Neutrophil (primary cell): Measurements from ENCODE around the gene CHIC2.

Experiments used
- H3K27ac ChIP-seq: fragments of 200-600 bp; sonication (generic); 2 replicates; pipeline ENCODE4 v1.5.1; 2016; ENCODE audit warnings: mild to moderate bottlenecking, moderate library complexity
- H3K27me3 ChIP-seq: fragments of 200-600 bp; sonication (generic); 2 replicates; pipeline ENCODE4 v1.6.0; 2016; ENCODE audit warnings: mild to moderate bottlenecking
- H3K36me3 ChIP-seq: fragments of 200-600 bp; sonication (generic); 2 replicates; pipeline ENCODE4 v1.5.1; 2017
- H3K4me1 ChIP-seq, 2 experiments: fragments of 200-600 bp in 1 of 2; sonication (generic) in 1 of 2; 1 replicate in 1 of 2; 2 replicates in 1 of 2; pipeline versions ENCODE4 v1.5.1 to v1.6.1; 2013 to 2016; ENCODE audit warnings: low read depth in 1 of 2, low read length in 1 of 2, mild to moderate bottlenecking in 1 of 2, moderate library complexity in 1 of 2; ENCODE audit not compliant: control insufficient read depth in 1 of 2, insufficient read depth in 1 of 2
- H3K4me3 ChIP-seq, 2 experiments: fragments of 200-600 bp in 1 of 2; sonication (generic) in 1 of 2; 1 replicate in 1 of 2; 2 replicates in 1 of 2; pipeline ENCODE4 v1.5.1; 2013 to 2016; ENCODE audit warnings: low read depth in 1 of 2, low read length in 1 of 2, mild to moderate bottlenecking in 1 of 2, moderate library complexity in 1 of 2
- H3K9me3 ChIP-seq: fragments of 200-600 bp; sonication (generic); 2 replicates; pipeline ENCODE4 v1.5.1; 2016
- CTCF ChIP-seq: fragments of 200-600 bp; sonication (generic); IDR thresholded peaks from 2 replicates; pipeline ENCODE4 v1.5.1; 2016; ENCODE audit warnings: antibody characterized with exemption

CHIC2 gene

DNA sequence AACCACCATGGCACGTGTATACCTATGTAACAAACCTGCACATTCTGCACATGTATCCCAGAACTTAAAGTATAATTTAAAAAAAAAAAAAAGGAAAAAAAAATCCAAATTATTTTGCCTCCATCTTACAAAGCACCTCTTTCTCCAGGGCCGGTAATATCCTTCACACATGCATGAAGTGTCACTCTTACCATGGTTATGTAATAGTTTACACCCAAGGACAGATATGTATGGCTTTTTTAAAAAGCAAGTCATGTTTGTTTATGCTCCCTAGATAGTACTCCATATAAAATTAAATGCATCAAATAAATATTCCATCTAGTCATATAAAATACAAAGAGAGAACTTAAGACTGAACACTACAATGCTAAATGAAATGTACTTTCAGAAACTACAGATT lies 22.5 kb downstream of the CHIC2 start:
- H3K9me3 ChIP-seq = no peaks in the 10 kb centered on the region
- no peak overlapping the region for H3K4me3 ChIP-seq
- H3K27ac ChIP-seq = peak overlapping the region; percentile 2
- no peaks in the 10 kb centered on the region for H3K4me1 ChIP-seq
- H3K27me3 ChIP-seq = no peaks in the 10 kb centered on the region
- H3K36me3 ChIP-seq = peaks cover 17% of the 10 kb centered on the region
- TF ChIP-seq CTCF = no peak

DNA sequence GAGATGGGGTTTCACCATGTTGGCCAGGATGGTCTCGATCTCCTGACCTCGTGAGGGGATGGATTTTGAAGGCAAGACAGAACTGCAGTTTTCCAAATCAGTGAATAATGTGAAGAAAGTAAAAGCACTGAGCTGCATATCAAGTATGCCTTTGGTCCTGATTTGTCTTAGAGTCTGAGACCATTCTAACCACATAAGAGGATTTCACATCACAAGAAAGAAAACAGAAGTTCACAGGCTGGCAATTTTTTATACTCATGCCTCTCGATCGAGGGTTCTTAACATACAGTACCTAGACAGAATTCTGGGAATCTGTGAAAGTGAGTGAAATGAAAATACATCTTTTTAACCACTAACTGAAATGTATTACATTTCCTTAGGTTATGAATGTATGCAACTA lies 23.3 kb downstream of the CHIC2 start:
- Histone ChIP-seq H3K9me3 (no peaks in the 10 kb centered on the region), H3K27me3 (no peaks in the 10 kb centered on the region), H3K4me3 (no peak overlapping the region), H3K36me3 (peaks cover 20% of the 10 kb centered on the region), H3K27ac (no peak overlapping the region), H3K4me1 (no peaks in the 10 kb centered on the region)
- TF ChIP-seq CTCF = no peak

- no peaks in the 10 kb centered on the region for H3K27me3 ChIP-seq
- no peak for TF ChIP-seq CTCF
- H3K9me3 ChIP-seq = no peaks in the 10 kb centered on the region
- H3K36me3 ChIP-seq = peaks cover 27% of the 10 kb centered on the region
- H3K27ac ChIP-seq = no peak overlapping the region
- H3K4me1 ChIP-seq = no peaks in the 10 kb centered on the region
- no peak overlapping the region for H3K4me3 ChIP-seq
Observed at GRCh38 chr4:54038056-54038455, 26.3 kb downstream of the CHIC2 start.

DNA sequence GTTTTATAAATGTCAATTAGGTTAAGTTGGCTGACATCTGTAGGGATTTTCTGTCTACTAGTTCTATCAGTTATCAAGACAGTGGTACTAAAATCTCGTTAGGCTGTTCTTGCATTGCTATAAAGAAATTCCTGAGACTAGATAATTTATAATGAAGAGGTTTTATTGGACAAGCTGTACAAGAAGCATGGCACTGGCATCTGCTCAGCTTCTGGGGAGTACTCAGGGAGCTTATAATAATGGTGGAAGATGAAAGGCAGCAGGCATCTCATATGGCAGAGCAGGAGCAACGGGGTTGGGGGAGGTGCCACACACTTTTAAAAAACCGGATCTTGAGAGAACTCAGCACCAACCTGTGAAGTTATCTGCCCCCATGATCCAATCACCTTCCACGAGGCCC lies 28.2 kb downstream of the CHIC2 start:
- no peak overlapping the region for H3K27ac ChIP-seq
- no peak for TF ChIP-seq CTCF
- no peaks in the 10 kb centered on the region for H3K9me3 ChIP-seq
- peaks cover 0 to 5% of the 10 kb centered on the region in 2 experiments for H3K4me1 ChIP-seq
- H3K4me3 ChIP-seq = no peak overlapping the region
- H3K27me3 ChIP-seq = no peaks in the 10 kb centered on the region
- H3K36me3 ChIP-seq = peaks cover 21% of the 10 kb centered on the region

- Histone ChIP-seq H3K4me3 (no peak overlapping the region), H3K36me3 (peaks cover 20% of the 10 kb centered on the region), H3K27ac (peak overlapping the region; percentile 52), H3K27me3 (no peaks in the 10 kb centered on the region), H3K9me3 (no peaks in the 10 kb centered on the region), H3K4me1 (peaks cover 0 to 5% of the 10 kb centered on the region in 2 experiments)
- TF ChIP-seq CTCF = no peak
Observed at GRCh38 chr4:54032558-54033135, 31.8 kb downstream of the CHIC2 start.

DNA sequence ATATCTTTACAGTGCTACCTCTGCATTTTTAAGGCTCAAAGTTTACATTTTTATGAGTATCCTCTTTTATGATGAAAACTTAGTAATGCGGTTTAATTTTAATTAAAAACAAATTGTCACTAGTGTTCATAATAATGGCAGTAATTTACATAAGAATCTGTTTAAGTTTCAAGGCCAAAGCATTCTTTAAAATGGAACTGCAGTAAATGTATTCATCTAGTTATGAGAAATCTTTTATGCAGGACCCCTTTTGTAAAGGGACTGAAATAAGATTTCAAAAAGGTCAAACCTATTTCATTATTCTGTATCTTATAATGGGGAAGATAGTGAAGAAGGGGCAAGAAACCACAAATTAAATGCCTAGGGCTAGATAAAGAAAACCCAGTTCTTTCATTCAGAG lies 37.1 kb downstream of the CHIC2 start:
- Histone ChIP-seq H3K9me3 (no peaks in the 10 kb centered on the region), H3K4me1 (peaks cover 0 to 5% of the 10 kb centered on the region in 2 experiments), H3K4me3 (no peak overlapping the region), H3K36me3 (peaks cover 10% of the 10 kb centered on the region), H3K27ac (no peak overlapping the region), H3K27me3 (no peaks in the 10 kb centered on the region)
- TF ChIP-seq CTCF = no peak
